OCI-LY7 (cell line): ENCODE results near the gene USP35. TPM values are rescaled to one million over a fixed set of nuclear protein-coding genes. Genes with fewer than 3 reads are reported as not detected.

Experiments used
- BruUV-seq: library from RNA; stranded (reverse); fragments of 400-500 nt; replicated peaks from 2 replicates; lab custom pipeline; 2021; lab: Mats Ljungman, UMichigan
- CTCF ChIA-PET: fragments of 300-600 bp; sonication (Branson Sonifier 250); formaldehyde crosslinking; loops from one replicate; lab custom pipeline; 2022; ENCODE audit warnings: antibody characterized with exemption; ENCODE audit not compliant: unreplicated experiment; lab: Charles Lee
- POLR2A ChIA-PET: fragments of 300-600 bp; sonication (Branson Sonifier 250); formaldehyde crosslinking; loops from one replicate; lab custom pipeline; 2022; ENCODE audit warnings: antibody characterized with exemption; lab: Charles Lee
- DNase-seq: peaks from one replicate; pipeline ENCODE4 v3.0.0-alpha.2; 2015; ENCODE audit warnings: low spot score
- H2AFZ ChIP-seq: fragments of 200-600 bp; sonication (generic), shearing (Covaris generic); 2 replicates; pipeline ENCODE4 v1.6.1; 2014; ENCODE audit warnings: mild to moderate bottlenecking, antibody characterized with exemption, low read length, moderate library complexity
- H3K27ac ChIP-seq: fragments of 200-600 bp; sonication (generic); 2 replicates; pipeline ENCODE4 v1.5.1; 2014; ENCODE audit warnings: mixed run types, low read depth, mild to moderate bottlenecking, moderate library complexity, low read length, inconsistent platforms; ENCODE audit not compliant: poor library complexity, severe bottlenecking
- H3K36me3 ChIP-seq: fragments of 200-600 bp; sonication (generic); 2 replicates; pipeline ENCODE4 v1.6.1; 2014; ENCODE audit warnings: mild to moderate bottlenecking, antibody characterized with exemption, low read length, moderate library complexity, mixed read lengths; ENCODE audit not compliant: insufficient read depth
- H3K4me1 ChIP-seq: fragments of 200-600 bp; sonication (generic); 2 replicates; pipeline ENCODE4 v1.5.1; 2014; ENCODE audit warnings: mild to moderate bottlenecking, low read length; ENCODE audit not compliant: insufficient read depth, poor library complexity, severe bottlenecking
- H3K4me2 ChIP-seq: fragments of 200-600 bp; sonication (generic); 2 replicates; pipeline ENCODE4 v1.6.1; 2014; ENCODE audit warnings: mild to moderate bottlenecking, low read length
- H3K4me3 ChIP-seq: fragments of 200-600 bp; sonication (generic); 2 replicates; pipeline ENCODE4 v1.5.1; 2014; ENCODE audit warnings: mild to moderate bottlenecking, low read depth, low read length; ENCODE audit not compliant: poor library complexity, severe bottlenecking
- H3K79me2 ChIP-seq: fragments of 200-600 bp; sonication (generic); 2 replicates; pipeline ENCODE4 v1.6.1; 2016; ENCODE audit warnings: low read depth, mild to moderate bottlenecking, low read length, moderate library complexity, mixed read lengths; ENCODE audit not compliant: insufficient read depth
- H3K9me2 ChIP-seq: fragments of 200-600 bp; sonication (generic); 2 replicates; pipeline ENCODE4 v1.6.1; 2016; ENCODE audit warnings: mild to moderate bottlenecking, low read length, mixed read lengths; ENCODE audit not compliant: insufficient read depth
- H3K9me3 ChIP-seq: fragments of 200-600 bp; sonication (generic); 2 replicates; pipeline ENCODE4 v1.6.1; 2014; ENCODE audit warnings: mild to moderate bottlenecking, mixed run types, low read length, mixed read lengths
- H4K20me1 ChIP-seq: fragments of 200-600 bp; sonication (generic); 2 replicates; pipeline ENCODE4 v1.6.1; 2014; ENCODE audit warnings: mild to moderate bottlenecking, antibody characterized with exemption, low read length, moderate library complexity, mixed read lengths; ENCODE audit not compliant: insufficient read depth
- CTCF ChIP-seq: fragments of 200-600 bp; sonication (generic); conservative IDR thresholded peaks from 2 replicates; pipeline ENCODE4 v1.5.1; 2014; ENCODE audit warnings: mild to moderate bottlenecking, antibody characterized with exemption, low read length, moderate library complexity, mixed read lengths
- EZH2phosphoT487 ChIP-seq: fragments of 200-600 bp; sonication (generic); IDR thresholded peaks from 2 replicates; pipeline ENCODE4 v1.6.1; 2018; ENCODE audit warnings: low read depth, borderline replicate concordance, mild to moderate bottlenecking, mixed run types, antibody characterized with exemption, low read length, moderate library complexity, mixed read lengths
- intact Hi-C: fragments of 100-400 bp; cut with micrococcal nuclease; formaldehyde crosslinking; loops from one replicate; pipeline ENCODE4 v1.10.0; 2022; ENCODE audit not compliant: unreplicated experiment
- total RNA-seq, 2 experiments: library from RNA; depleted of rRNA in 1 of 2; stranded (reverse); fragments of >200 nt in 1 of 2; shearing (Covaris generic) in 1 of 2; gene quantifications; 2 replicates each; pipeline ENCODE4 v1.2.3, GENCODE V29; 2014 to 2022

Gene USP35
- total RNA-seq, 2 experiments from 2014 or later, result 3.2 to 4.9 TPM

DNA sequence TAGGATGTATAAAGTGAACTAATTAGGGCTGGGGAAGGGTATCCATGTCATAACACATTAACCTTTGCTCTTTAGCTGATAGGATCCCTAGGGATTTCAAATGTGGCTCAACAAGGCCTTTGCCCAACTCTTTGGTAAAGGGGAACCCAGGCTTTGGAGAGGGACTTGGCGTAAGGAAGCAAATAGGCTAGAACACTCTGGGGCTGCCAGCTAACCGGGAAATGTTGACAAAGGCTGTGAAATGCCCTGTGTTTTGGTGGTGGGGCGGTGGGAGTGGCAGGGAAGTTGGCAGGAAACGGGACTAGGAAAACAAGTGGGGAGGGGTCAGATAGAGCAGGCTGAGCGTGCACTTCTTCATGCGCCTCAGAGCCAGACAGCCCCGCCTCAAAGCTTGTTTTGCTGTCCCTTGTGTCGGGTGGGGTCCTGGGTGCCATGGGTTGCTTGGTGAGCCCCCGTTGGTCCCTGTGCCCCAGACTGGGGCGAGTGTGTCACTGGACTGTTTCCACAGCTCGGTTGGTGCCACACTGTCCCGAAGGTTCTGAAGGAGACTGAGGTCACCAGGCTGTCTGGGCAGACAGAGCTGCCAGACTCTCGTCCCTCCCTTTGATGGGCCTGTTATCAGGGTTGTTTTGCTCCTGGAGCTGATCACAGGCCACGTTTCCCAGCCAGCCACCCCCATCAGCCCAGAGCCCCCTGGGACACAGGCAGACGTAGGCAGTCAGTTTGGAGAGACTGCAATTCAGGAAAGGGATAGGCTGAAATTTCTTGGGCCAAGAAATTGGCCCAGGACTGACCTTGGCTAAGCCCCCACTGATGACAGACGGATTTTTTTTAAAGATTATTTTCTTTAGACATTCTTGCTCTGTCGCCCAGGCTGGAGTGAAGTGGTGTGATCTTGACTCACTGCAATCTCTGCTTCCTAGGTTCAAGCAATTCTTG is 19.9 kb upstream of the USP35 start:
- Histone ChIP-seq H4K20me1 (no peaks in the 10 kb centered on the region), H3K4me3 (no peak overlapping the region), H3K27ac (no peak overlapping the region), H3K4me2 (no peak overlapping the region), H3K4me1 (no peaks in the 10 kb centered on the region), H3K36me3 (no peaks in the 10 kb centered on the region), H3K79me2 (no peaks in the 10 kb centered on the region), H3K9me2 (no peaks in the 10 kb centered on the region), H3K9me3 (no peaks in the 10 kb centered on the region), H2AFZ (no peak overlapping the region)
- ChIA-PET POLR2A (interaction anchor here (1.0 kb wide), 1 partner anchor 15 kb away, joined by 3 read pairs; no protein-coding TSS in a partner anchor), CTCF (no interaction called here)
- TF ChIP-seq EZH2phosphoT487, result no peak
- TF ChIP-seq CTCF, result no peak
- intact Hi-C loops, result no loop called here
- no TSS peak for BruUV-seq
- no peak for DNase-seq

DNA sequence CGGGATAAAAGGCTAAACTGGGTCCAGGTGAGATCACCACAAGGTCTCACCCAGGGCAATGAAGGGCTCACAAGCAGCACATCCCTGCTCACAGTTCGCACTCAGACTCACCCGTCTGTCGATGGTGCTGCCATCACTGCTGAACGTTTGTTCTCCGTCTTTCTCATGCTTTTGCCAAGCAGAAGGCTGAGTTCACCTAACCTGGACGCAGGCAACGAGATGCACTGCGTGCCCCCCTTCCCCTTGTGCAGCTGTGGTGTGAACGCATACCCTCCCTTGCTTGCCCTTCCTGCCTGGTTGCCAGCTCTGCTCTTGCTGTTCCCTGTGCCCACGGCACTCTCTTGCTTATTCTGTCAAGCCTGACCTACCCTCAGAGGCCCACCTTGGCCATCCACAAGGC is 18.3 kb upstream of the USP35 start:
- Histone ChIP-seq H4K20me1 (no peaks in the 10 kb centered on the region), H3K9me3 (no peaks in the 10 kb centered on the region), H3K4me2 (no peak overlapping the region), H2AFZ (no peak overlapping the region), H3K27ac (no peak overlapping the region), H3K36me3 (no peaks in the 10 kb centered on the region), H3K4me3 (no peak overlapping the region), H3K79me2 (no peaks in the 10 kb centered on the region), H3K4me1 (no peaks in the 10 kb centered on the region), H3K9me2 (no peaks in the 10 kb centered on the region)
- ChIA-PET CTCF (no interaction called here), POLR2A (no interaction called here)
- intact Hi-C loops, result no loop called here
- BruUV-seq, result no TSS peak
- no peak for TF ChIP-seq CTCF
- TF ChIP-seq EZH2phosphoT487, result no peak
- DNase-seq, result no peak
